H1 (cell line): ENCODE data around the gene DOCK9. TPM values are rescaled to one million over a fixed set of nuclear protein-coding genes. Genes with fewer than 3 reads are reported as not detected.

Experiments
- USF2 ChIP-seq: IDR thresholded peaks from 2 replicates; pipeline ENCODE4 v1.6.1; 2011; ENCODE audit warnings: low read length, improper control_type of control experiment
- polyA plus RNA-seq, 7 experiments: library from polyadenylated mRNA; depleted of rRNA in 3 of 7; stranded (reverse) in 5 of 7; unstranded in 2 of 7; fragments of >200 nt in 5 of 7; fragments of 200-250 nt in 2 of 7; gene quantifications; 1 replicate in 5 of 7; 2 replicates in 1 of 7; 4 replicates in 1 of 7; pipeline versions ENCODE4 v1.2.1 to v1.2.3, GENCODE V29; 2011 to 2013; ENCODE audit warnings: missing spikeins in 2 of 7, mixed read lengths in 2 of 7
- total RNA-seq: library from RNA; stranded (reverse); fragmentation: NEBNext Ultra II Directional; extraction: Animal tissue kit (Norgen Biotek cat#: 25700); gene quantifications from 2 replicates; pipeline ENCODE4 v1.2.1, GENCODE V29; 2021

DOCK9 gene
- total and polyA plus RNA-seq, 2 of the 8 experiments (the other 6 are each of a cell fraction or from before 2014, with no cell fraction given) = 21.6 to 31.5 TPM

GRCh38 chr13:99014522-99014921 lies 36.7 kb upstream of the DOCK9 start (continued):
- TF ChIP-seq USF2 = no peak
